ENCODE measurements around the gene MDC1. TPM values are rescaled to one million over a fixed set of nuclear protein-coding genes. Genes with fewer than 3 reads are reported as not detected.

MDC1 gene
- total and polyA plus RNA-seq, 7 donors: 1.8 to 17.4 (median 5.4) TPM

DNA sequence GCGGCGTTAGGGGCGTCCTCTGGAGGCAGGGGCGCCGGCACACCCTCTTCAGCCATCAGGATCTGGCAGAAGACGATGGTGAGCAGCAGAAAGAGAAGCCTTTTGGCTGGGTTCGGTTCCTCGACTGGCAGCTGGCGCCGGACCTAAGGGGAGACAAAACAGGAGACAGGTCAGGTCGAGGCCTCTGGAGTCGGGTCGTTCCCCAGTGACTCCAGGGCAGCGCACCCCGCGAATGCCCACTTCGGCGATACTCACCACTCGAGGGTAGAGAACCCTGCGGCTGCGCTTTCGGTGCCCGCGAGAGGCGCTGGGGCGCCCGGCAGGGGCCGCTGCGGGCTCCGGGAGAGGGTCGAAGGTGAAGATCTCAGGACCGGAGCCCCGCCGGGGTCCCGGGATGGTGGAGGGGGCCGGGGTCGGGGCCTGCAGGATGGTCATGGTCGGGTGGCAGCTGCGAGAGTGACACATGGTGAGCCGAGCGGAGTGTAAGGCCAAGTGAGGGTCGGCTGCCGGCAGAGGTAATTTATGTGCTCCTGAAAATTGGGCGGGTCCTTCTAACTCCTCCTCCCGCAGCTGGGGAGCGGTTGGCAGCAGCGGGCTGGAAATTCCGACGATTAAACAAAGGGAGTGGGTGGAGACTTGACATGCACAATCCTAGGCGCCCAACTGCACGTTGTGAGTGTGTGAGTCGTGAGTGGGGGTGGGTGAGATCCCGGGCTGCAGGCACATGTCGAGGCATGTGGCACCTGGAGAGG lies 27.1 kb upstream of the MDC1 start, which contains the start of gene IER3:
TSS of gene IER3 (minus strand) at position 494 of the 752 bp plus-strand sequence. CDS start at position 465, 29 bp downstream.
- H3K27ac ChIP-seq: peak within 1 kb of the TSS; percentile 90 to 98 (median 96)
- TF ChIP-seq EP300 (IDR thresholded peaks at IDR 0.05): peak in 1 of 4 donors; percentile 22
- peak; percentile 87 to 98 (median 96) for TF ChIP-seq POLR2AphosphoS5 (IDR thresholded peaks at IDR 0.05)
- peak; percentile 87 to 95 for TF ChIP-seq POLR2A (IDR thresholded peaks at IDR 0.05)
- TF ChIP-seq, protein P1, sequence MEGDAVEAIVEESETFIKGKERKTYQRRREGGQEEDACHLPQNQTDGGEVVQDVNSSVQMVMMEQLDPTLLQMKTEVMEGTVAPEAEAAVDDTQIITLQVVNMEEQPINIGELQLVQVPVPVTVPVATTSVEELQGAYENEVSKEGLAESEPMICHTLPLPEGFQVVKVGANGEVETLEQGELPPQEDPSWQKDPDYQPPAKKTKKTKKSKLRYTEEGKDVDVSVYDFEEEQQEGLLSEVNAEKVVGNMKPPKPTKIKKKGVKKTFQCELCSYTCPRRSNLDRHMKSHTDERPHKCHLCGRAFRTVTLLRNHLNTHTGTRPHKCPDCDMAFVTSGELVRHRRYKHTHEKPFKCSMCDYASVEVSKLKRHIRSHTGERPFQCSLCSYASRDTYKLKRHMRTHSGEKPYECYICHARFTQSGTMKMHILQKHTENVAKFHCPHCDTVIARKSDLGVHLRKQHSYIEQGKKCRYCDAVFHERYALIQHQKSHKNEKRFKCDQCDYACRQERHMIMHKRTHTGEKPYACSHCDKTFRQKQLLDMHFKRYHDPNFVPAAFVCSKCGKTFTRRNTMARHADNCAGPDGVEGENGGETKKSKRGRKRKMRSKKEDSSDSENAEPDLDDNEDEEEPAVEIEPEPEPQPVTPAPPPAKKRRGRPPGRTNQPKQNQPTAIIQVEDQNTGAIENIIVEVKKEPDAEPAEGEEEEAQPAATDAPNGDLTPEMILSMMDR (IDR thresholded peaks at IDR 0.05): peak in 3 of 4 experiments; percentile 46 to 67 (median 57)
- 1% methylated on average over 54 of the region's 54 CpGs for WGBS, 2 donors
- peak within 1 kb of the TSS; percentile 71 to 90 (median 82) for H3K4me3 ChIP-seq
- DNase-seq: peak; percentile 94
- H3K9me3 ChIP-seq: no peaks in the 10 kb centered on the region
- no peaks in the 10 kb centered on the region for H3K27me3 ChIP-seq
- H3K4me1 ChIP-seq: peaks cover 3 to 52% (median 40%) of the 10 kb centered on the region in 4 donors
- intact Hi-C loops (cut with DNase I): loop anchor here (5.0 to 10.0 kb wide), 3 partner anchors 83 to 341 kb away; partner anchors contain the start of genes MRPS18B and PPP1R10
- peaks cover 0 to 21% (median 13%) of the 10 kb centered on the region in 4 donors for H3K36me3 ChIP-seq

DNA sequence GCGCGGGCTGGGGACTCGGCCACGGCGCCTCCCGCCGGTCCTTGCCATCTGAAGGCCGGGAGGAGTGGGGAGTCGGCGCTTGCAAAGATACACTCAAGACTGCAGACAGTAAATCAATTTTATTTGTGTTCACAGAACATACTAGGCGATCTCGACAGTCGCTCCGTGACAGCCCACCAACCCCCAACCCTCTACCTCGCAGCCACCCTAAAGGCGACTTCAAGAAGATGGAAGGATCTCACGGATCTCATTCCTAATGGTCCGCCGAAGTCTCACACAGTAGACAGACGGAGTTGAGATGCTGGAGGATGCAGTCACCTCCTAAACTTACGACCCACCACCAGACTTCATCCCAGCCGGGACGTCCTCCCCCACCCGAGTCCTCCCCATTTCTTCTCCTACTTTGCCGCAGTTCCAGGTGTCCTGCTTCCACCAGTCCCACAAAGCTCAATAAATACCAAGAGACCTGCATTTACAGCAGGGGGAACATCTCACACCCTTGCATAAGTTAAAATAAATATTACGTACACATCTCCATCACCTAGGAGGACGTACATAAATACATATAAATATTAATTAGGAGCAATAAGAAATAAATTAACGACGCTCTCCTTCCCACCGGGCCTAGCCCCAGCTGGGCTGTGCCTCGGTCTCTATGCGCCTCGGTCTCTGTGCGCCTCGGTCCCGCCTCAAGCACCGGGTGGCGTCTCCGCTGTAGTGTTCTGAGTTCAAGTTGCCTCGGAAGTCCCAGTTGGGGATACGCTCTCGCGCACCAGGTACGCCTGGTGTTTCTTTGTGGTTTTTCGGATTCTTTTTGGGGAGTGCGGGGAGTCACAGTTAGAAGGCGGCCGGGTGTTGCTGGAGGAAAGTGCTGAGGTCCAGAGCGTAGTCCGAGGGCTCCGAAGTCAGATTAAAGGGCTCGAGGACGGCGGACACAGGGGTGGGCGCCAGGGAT lies 26.3 kb upstream of the MDC1 start:
- TF ChIP-seq POLR2A (IDR thresholded peaks at IDR 0.05) (no peak), POLR2AphosphoS5 (IDR thresholded peaks at IDR 0.05) (no peak), EP300 (IDR thresholded peaks at IDR 0.05) (no peak)
- TF ChIP-seq, protein P1 (IDR thresholded peaks at IDR 0.05): no peak
- DNase-seq: peak; percentile 79
- intact Hi-C loops (cut with DNase I): loop anchor here (2.0 to 10.0 kb wide), 5 partner anchors 37 to 341 kb away; partner anchors contain the start of genes DDR1, MRPS18B and PPP1R10

DNA sequence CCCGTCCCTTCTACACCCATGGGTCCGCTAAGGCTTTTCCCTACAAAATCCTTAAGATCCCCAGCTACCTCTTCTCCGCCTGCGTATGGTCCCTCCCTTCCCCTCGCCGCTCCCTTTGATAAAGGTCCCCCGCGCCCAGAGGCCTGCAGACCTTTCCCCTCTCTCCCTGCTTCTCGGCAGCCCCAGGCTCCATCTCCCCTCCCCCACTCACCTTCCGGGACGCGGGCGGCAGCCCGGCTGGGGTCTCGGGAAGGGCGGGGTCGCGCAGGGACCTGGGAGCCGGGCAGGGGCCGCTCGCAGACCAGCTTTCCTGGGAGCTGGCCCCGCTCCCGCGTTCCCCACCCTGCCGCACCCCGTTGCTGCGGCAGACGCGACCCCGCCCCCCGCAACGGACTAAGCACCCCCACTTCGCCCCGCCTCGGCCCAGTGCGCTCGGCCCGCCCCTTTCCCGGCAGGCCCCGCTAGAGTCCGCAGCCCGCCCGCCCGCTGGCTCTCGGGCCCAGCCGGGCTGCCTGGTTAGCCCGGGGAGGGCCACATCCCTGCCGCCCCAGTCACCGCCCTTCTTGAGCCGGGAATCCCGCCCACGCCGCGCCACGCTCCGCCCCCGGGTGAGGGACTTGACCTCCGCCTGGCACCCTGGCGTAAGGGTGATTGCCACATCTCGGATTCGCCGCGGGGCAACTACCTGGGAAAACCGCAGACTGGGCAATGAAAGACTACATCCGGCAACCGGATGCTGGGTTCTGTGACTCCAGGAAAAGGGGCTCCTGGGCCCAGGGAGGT lies 25.4 kb upstream of the MDC1 start, which contains the start of gene FLOT1:
TSS of gene FLOT1 (minus strand) at position 372 of the 783 bp plus-strand sequence. CDS start 498 bp downstream, outside the sequence.
- Histone ChIP-seq H3K4me3 (peak within 1 kb of the TSS; percentile 71 to 90 (median 82)), H3K36me3 (peaks cover 16 to 38% (median 21%) of the 10 kb centered on the region in 4 donors), H3K4me1 (peaks cover 3 to 52% (median 42%) of the 10 kb centered on the region in 4 donors), H3K27ac (peak within 1 kb of the TSS; percentile 90 to 98 (median 96)), H3K9me3 (no peaks in the 10 kb centered on the region), H3K27me3 (no peaks in the 10 kb centered on the region)
- DNase-seq: peak; percentile 99
- TF ChIP-seq POLR2AphosphoS5 (IDR thresholded peaks at IDR 0.05): peak; percentile 93 to 97 (median 96)
- peak; percentile 80 to 87 for TF ChIP-seq POLR2A (IDR thresholded peaks at IDR 0.05)
- TF ChIP-seq, protein P1 (IDR thresholded peaks at IDR 0.05): no peak
- WGBS, 2 donors: 0 to 1% methylated on average over 66 of the region's 66 CpGs
- intact Hi-C loops (cut with DNase I): loop anchor here (2.0 to 10.0 kb wide), 5 partner anchors 38 to 342 kb away; partner anchors contain the start of genes DDR1, MRPS18B and PPP1R10

More for the DNA sequence above, 26.3 kb upstream of the MDC1 start:
- Histone ChIP-seq H3K36me3 (peaks cover 7 to 29% (median 18%) of the 10 kb centered on the region in 4 donors), H3K9me3 (no peaks in the 10 kb centered on the region), H3K27ac (peak overlapping the region; percentile 90 to 98 (median 96)), H3K4me3 (peak overlapping the region; percentile 71 to 90 (median 82)), H3K27me3 (no peaks in the 10 kb centered on the region), H3K4me1 (peaks cover 3 to 52% (median 39%) of the 10 kb centered on the region in 4 donors)
- WGBS, 2 donors: 1 to 3% methylated on average over 55 of the region's 55 CpGs

Measured in sigmoid colon (tissue), 7 donors.